Suprapubic skin (tissue), 4 donors: ENCODE results near the gene ZMYND10.

Source experiments
- CTCF ChIP-seq, 2 donors: fragments of 200-600 bp in 1 of 2; fragments of 450-650 bp in 1 of 2; sonication (generic) in 1 of 2; IDR thresholded peaks; one replicate each; pipeline ENCODE4 v1.5.1; 2016 to 2019; ENCODE audit warnings: antibody characterized with exemption in 2 of 2, mild to moderate bottlenecking in 1 of 2, moderate library complexity in 1 of 2
- EP300 ChIP-seq: sonication (generic); formaldehyde crosslinking; IDR thresholded peaks from one replicate; pipeline ENCODE4 v1.6.1; 2017; ENCODE audit warnings: antibody characterized with exemption
- POLR2A ChIP-seq, 2 donors: fragments of 450-650 bp; IDR thresholded peaks; one replicate each; pipeline ENCODE4 v1.6.1; 2017; ENCODE audit warnings: antibody characterized with exemption in 2 of 2, mild to moderate bottlenecking in 2 of 2, moderate library complexity in 2 of 2
- POLR2AphosphoS5 ChIP-seq, 3 donors: sonication (generic); formaldehyde crosslinking; IDR thresholded peaks; one replicate each; pipeline ENCODE4 v1.6.1; 2017; ENCODE audit warnings: antibody characterized with exemption in 3 of 3

GRCh38 chr3:50388720-50389413 is 43.3 kb upstream of the ZMYND10 start:
- no peak for TF ChIP-seq POLR2A (IDR thresholded peaks at IDR 0.05)
- no peak for TF ChIP-seq CTCF (IDR thresholded peaks at IDR 0.05)
- no peak for TF ChIP-seq EP300
- TF ChIP-seq POLR2AphosphoS5 (IDR thresholded peaks at IDR 0.05): no peak
